Retinal pigment epithelial cell (primary cell): ENCODE results near the gene SLC2A13.

Experiments used
- DNase-seq: peaks from one replicate; pipeline ENCODE4 v3.0.0-alpha.2; 2010; ENCODE audit warnings: low read depth
- H3K4me3 ChIP-seq: 2 replicates; pipeline ENCODE4 v1.5.1; 2011; ENCODE audit warnings: mild to moderate bottlenecking, low read length, control low read depth, moderate library complexity
- CTCF ChIP-seq: conservative IDR thresholded peaks from 2 replicates; pipeline ENCODE4 v1.5.1; 2011; ENCODE audit warnings: low read depth, low read length, control low read depth, inconsistent platforms

Gene SLC2A13

DNA sequence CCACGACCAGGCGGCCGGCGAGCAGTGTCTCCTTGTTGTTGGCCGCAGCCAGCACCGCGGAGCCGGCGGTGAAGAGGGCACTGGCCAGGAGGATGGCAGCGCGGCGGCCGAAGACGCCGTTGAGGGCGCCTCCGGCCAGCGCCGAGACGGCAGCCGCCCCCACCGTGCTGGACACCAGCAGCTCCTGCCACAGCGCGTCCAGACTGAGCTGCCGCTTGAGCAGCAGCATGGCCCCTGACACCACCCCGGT lies 691 bp downstream of the SLC2A13 start:
- no peak for TF ChIP-seq CTCF
- peak overlapping the region; percentile 68 for H3K4me3 ChIP-seq
- no peak for DNase-seq

DNA sequence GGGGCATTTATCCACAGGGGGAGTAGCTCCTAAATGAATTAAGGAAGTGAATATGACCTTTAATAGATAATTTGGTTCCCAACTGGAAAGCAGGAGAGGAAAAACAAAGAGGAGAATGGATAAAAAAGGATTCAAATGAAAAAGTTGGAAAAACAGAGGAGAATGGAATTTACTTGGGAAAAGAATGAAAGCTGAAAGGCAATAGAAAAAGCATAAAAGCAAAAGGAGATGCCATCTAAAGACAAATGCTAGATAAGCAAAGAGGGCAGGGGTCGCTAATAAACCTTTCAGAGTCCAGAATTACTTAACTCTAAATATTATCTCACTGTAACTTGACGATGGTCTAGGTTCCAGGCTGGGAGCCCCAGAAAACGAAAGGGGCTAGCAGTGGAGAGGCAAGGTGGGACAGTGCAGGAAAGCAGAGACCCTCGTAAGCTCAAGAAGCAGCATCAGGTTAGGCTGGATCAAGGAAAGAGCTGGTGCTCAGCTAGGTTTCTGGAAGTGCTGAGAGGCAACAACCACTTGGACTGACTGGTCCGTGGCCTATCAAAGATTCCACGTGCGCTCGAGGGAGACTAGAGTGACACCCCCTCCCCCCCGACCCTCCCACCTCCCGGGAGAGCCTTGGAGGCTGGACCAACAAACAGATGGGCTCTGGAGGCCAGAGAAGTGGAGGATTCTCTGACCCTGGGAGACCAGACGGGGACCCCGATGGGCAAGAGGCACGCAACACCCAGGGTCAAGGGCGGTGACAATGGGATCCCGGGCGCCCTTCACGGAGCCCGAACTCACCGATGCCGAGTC lies 1.2 kb downstream of the SLC2A13 start:
- no peak for DNase-seq
- H3K4me3 ChIP-seq, result peak overlapping the region; percentile 68
- no peak for TF ChIP-seq CTCF

GRCh38 chr12:40103043-40103442 lies 2.8 kb downstream of the SLC2A13 start:
- no peak for DNase-seq
- no peak for TF ChIP-seq CTCF
- H3K4me3 ChIP-seq, result no peak overlapping the region

GRCh38 chr12:40101747-40102146 lies 4.1 kb downstream of the SLC2A13 start:
- H3K4me3 ChIP-seq, result no peak overlapping the region
- no peak for DNase-seq
- no peak for TF ChIP-seq CTCF

DNA sequence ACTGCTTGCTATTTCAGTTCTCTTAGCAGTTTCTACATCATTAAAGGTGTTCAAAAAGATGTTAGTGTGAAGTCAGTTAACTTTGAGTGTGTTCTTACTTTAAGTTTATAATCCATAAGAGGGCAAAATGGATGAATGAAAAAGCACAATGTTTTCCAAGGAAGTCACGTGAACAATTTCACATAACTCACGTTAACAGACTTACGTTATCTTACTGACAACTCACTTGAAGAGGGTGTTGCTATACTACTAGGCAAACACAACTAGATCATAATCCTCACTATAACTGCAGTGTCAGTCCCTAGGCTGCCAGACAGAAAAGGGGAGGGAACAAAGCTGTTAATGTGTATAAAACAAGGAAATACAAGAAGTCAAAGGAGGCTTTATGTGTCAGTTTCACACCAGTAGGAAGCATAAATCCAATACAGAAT lies 6.4 kb downstream of the SLC2A13 start:
- no peak overlapping the region for H3K4me3 ChIP-seq
- no peak for TF ChIP-seq CTCF
- DNase-seq, result peak; percentile 41

GRCh38 chr12:40098406-40099145 lies 7.3 kb downstream of the SLC2A13 start:
- DNase-seq, result no peak
- no peak for TF ChIP-seq CTCF
- no peak overlapping the region for H3K4me3 ChIP-seq

DNA sequence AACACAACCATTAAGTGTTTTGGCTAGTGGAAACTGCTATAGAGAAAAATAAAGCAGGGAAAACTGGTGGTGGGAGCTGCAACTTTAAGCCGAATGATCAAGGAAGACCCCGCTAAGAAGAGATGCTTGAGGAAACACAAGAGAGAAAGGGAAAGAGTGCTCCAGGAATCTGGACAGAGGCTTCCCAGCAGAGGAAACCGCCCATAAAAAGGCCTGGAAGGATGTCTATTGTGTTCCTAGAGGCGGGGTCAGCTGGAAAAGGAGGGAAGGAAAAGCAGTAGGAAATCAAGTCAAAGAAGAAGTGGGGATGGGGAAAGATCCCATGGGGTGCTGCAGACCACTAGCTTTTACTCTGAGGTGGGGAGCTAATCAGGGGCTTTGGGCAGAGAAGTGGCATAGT lies 12.4 kb downstream of the SLC2A13 start:
- TF ChIP-seq CTCF, result no peak
- DNase-seq, result no peak
- H3K4me3 ChIP-seq, result no peak overlapping the region
